HG03565 (cell line): ENCODE measurements around the gene RRP1B.
A peak's percentile ranks its signal among the peaks of the same experiment; 100 is the strongest.
"Not testable (repeated sequence)": the region's sequence is repeated elsewhere in the genome, so short reads cannot be mapped to it uniquely, and the experiment has no call there.

Experiments used
- ATAC-seq: cut with Tn5 transposase; IDR thresholded peaks from one replicate; pipeline ENCODE4 v1.9.1; 2021; ENCODE audit warnings: mild to moderate bottlenecking, moderate library complexity; ENCODE audit not compliant: unreplicated experiment

The RRP1B gene

GRCh38 chr21:43639470-43640353 lies 19.6 kb upstream of the RRP1B start:
- ATAC-seq, result no peak

DNA sequence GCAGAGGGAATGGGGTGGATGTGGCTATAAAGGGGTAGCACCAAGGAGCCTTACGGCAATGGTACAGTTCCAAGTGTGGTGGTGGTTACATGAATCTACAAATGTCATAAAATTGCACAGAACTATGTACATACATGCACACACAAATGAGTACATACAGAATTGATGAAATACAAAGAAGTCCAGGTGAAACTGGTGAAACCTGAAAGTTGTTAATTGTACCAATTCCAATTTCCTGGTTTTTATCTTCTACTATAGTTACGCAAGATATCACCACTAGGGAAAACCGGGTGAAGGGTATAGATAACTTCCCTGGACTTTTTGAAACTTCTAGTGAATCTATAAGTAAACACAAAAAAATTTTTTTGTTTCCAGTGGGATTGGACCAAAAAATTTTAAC lies 19.0 kb upstream of the RRP1B start:
- ATAC-seq, result no peak

DNA sequence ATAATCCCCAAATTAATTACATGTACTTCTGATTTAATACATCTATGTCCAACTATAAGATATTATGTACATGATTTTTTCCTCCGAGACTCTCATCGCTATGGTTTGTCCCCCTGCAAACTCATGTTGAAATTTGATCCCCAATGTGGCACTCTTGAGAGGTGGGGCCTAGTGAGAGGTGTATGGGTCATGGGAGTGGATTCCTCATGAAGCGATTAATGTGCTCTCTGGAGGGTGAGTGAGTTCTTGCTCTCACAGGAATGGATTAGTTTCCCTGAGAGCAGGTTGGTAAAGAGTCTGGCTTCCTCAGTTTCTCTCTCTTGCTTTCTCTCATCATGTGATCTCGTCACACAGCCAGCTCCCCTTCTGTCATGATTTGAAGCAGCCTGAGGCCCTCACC lies 16.2 kb upstream of the RRP1B start:
- ATAC-seq, result no peak

- ATAC-seq, result no peak
These were observed 15.3 kb upstream of the RRP1B start for GRCh38 chr21:43644071-43644470.

GRCh38 chr21:43644609-43645008 lies 14.8 kb upstream of the RRP1B start:
- ATAC-seq, result no peak

GRCh38 chr21:43645136-43645891 lies 14.0 kb upstream of the RRP1B start:
- ATAC-seq, result no peak

- ATAC-seq, result no peak
These were observed 13.4 kb upstream of the RRP1B start for GRCh38 chr21:43645976-43646375.

GRCh38 chr21:43646550-43647260 lies 12.7 kb upstream of the RRP1B start:
- peak; percentile 75 for ATAC-seq

GRCh38 chr21:43648171-43648570 lies 11.2 kb upstream of the RRP1B start:
- ATAC-seq, result no peak

GRCh38 chr21:43651926-43652325 lies 7.4 kb upstream of the RRP1B start:
- ATAC-seq, result not testable (repeated sequence)

DNA sequence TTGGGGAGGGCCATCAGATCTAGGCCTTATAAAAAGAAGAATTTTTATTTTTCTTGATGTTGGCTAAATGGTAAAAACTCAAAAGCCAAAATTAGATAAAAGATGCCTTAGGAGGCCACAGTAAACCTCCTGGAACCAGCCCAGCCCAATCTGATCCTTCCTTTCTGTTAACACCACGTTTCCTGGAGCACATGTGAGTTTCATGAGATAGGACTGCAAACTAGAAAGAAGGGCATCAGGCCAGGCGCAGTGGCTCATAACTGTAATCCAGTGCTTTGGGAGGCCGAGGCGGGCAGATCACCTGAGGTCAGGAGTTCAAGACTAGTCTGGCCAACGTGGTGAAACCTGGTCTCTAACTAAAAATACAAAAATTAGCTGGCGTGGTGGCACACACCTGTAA lies 6.7 kb upstream of the RRP1B start:
- no peak for ATAC-seq

- ATAC-seq, result no peak
These were observed 5.7 kb upstream of the RRP1B start for GRCh38 chr21:43653626-43654025.

- no peak for ATAC-seq
These were observed 4.4 kb upstream of the RRP1B start for GRCh38 chr21:43654806-43655489.

DNA sequence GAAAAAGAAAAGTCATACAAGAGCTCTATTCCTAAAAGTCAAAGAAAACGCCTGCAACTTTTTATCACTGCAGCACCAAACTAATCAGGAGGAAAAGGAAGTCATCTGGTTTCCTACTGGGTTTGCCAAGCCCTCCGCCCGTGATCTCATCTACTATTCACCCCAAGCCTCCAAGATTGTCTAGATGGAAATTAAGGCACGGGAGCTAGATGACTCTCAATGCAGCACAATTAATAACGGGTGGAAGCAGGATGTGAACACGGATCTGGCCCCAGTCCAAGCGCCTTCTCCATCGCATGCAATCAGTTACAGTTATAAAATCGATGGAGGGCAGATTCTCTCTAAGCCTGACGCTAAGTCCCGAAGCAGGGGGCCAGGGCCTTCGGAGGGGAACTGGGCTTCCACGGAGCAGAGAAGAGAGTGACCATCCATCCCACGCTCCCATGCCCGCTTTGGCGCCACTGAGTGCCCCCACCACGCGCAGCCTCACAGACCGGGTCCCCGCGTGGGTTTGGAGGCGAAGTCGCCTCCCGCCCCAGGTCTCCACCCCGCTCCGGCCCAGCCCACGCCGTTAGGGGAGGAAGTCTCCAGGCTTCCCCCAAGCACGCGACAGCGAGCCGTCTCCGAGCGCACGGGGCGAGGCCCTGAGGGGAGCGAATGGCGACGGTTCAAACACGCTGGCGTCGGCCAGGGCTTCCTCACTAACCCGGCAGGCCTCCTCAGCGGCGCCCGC lies 1.8 kb upstream of the RRP1B start:
- ATAC-seq, result no peak

DNA sequence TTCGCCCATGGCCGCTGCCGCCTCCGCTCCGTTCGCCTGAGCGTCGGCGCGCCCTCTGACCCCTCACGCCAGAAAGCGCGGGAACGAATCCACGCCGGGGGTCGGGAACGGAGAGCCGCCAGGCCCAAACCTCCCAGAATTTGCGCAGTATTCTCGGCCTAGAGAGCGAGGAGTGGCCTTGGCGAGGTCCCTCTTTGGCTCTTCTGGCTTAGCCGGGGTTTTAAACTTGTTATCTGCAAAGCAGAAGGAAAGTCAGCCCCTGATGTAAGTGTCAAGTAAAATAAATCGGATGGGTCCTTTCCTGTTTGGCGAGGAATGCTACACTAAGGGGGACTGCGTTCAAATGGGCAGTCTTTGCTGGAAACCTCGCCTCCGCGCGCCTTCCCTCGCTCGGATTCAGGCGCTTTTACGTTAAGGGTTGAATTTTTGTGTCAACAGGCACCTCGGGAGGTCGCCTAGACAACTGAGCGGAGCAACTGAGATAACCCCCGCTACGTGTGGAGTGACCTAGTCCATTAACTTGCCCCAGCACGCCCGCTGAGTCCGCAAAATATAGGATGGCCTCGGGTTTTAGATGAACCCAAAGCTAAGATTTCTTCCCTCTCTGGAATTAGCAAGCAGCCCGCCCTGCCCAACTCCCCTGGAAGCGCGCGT lies 1.1 kb upstream of the RRP1B start:
- no peak for ATAC-seq

DNA sequence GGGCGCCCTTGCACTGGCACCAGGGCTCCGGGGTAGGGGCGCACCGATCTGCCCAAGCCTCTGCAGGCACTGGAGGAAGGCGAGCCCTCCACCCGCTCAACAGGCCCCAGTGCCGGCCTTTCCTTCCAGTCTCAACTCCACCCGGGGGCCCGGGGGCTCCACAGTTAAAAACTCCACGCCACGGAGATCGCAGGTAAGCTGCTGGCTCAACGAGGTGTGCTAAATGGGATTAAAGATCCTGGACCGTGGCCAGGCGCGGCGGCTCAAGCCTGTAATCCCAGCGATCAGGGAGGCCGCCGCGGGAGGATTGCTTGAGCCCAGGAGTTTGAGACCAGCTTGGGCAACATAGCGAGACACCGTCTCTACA lies 608 bp upstream of the RRP1B start:
- no peak for ATAC-seq

GRCh38 chr21:43662286-43662685 lies 2.9 kb downstream of the RRP1B start:
- ATAC-seq, result no peak

DNA sequence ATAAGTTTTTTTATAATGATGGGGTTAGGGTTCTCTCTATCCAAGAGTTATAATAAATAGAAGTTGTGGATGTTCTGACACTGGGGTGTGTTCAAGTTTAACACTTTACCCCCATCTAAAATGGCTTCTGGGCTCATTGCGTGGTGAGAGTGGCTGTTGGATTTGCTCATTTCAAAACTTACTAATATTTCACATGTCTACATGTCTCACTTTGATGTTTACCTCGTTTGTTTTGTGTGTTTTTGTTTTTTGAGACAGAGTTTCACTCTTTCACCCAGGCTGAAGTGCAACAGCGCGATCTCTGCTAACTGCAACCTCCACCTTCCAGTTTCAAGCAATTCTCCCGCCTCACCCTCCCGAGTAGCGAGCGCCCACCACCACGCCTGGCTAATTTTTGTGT lies 3.7 kb downstream of the RRP1B start:
- ATAC-seq, result no peak

DNA sequence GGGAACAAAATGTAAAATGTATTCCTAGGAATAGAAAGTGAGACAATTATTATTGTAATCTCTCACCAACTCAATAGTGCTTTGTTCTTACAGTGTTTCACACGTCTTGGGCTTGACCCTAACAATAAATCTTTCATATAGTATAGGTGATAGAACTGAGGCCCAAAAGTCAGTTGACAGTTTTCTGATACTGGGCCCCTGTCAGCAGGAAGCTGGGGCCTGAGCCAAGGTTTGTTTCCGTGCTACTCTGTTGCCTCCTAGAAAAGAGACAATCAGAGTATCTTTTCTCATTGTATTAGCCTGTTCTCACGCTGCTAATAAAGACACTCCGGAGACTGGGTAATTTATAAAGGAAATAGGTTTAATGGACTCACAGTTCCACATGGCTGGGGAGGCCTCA lies 5.0 kb downstream of the RRP1B start:
- ATAC-seq, result no peak

DNA sequence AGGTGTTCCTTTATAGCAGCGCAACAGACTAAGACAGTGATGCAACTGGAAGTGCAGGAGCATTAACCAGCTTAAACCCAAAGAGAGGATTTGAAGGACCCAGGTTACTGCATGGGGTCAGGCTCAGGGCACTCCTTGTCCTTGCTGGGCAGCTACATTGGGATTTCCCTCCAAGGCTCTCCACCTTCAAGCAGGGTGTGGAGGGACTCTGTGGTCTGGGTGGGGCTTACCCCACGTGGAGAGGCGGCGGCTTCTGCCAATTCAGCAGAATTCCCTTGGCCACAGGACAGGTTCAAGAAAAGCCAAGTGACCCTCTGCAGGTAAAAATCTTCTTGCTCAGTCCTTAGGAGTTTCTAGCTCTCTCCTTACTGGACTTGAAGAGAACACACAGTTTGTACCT lies 6.5 kb downstream of the RRP1B start:
- ATAC-seq, result no peak
